Pancreas (tissue), 10 donors: ENCODE results near the gene INAFM2. TPM values are rescaled to one million over a fixed set of nuclear protein-coding genes. Genes with fewer than 3 reads are reported as not detected.

Experiments used
- ATAC-seq, 4 donors: fragments of 200-7000 bp; cut with Tn5 transposase; one replicate each; pipeline versions ENCODE4 v1.8.0 to v1.9.1; 2020; ENCODE audit warnings: mild to moderate bottlenecking in 4 of 4, moderate library complexity in 4 of 4
- DNase-seq, 6 donors: peaks; one replicate each; pipeline ENCODE4 v3.0.0-alpha.2; 2020
- FAIRE-seq: peaks from 2 replicates; lab custom pipeline; 2012; peaks lifted over from hg19 to GRCh38; lab: Jason Lieb, UNC
- H3K27ac ChIP-seq, 4 donors: fragments of 200-600 bp; sonication (generic); 1 replicate in 3 of 4; 2 replicates in 1 of 4; pipeline versions ENCODE4 v1.5.0 to v1.8.0; 2020
- H3K27me3 ChIP-seq, 4 donors: fragments of 200-600 bp; one replicate each; pipeline ENCODE4 v1.8.0; 2021
- H3K36me3 ChIP-seq, 3 donors: fragments of 200-600 bp; sonication (generic) in 1 of 3; one replicate each; pipeline versions ENCODE4 v1.5.0 to v1.8.0; 2020 to 2021
- H3K4me1 ChIP-seq, 3 donors: fragments of 200-600 bp; one replicate each; pipeline ENCODE4 v1.8.0; 2021
- H3K4me3 ChIP-seq, 4 donors: fragments of 200-600 bp; sonication (generic) in 2 of 4; one replicate each; pipeline versions ENCODE4 v1.5.0 to v1.8.0; 2020 to 2021
- H3K9me3 ChIP-seq, 4 donors: fragments of 200-600 bp; one replicate each; pipeline ENCODE4 v1.8.0; 2021
- CTCF ChIP-seq, 4 donors: fragments of 200-600 bp; sonication (generic) in 3 of 4; IDR thresholded peaks; one replicate each; pipeline versions ENCODE4 v1.5.0 to v1.8.0; 2021; ENCODE audit warnings: antibody characterized with exemption in 4 of 4
- WGBS, 2 donors: extraction: QIAGEN DNeasy Blood & Tissue Kit; methylation state at CpG; one replicate each; pipeline ENCODE4 v1.1.7; 2013; 5-methylcytosine and 5-hydroxymethylcytosine counted together
- intact Hi-C, 3 donors: fragments of 100-400 bp; cut with DNase I; formaldehyde crosslinking; loops; one replicate each; pipeline versions ENCODE4 v1.11.1 to v1.14.2; 2022
- polyA plus RNA-seq, 2 donors: library from polyadenylated mRNA; stranded (reverse); fragments of 200-250 nt; gene quantifications; one replicate each; pipeline ENCODE4 v1.2.3, GENCODE V29; 2013
- total RNA-seq, 6 donors: library from RNA; stranded (reverse); fragmentation: NEBNext Ultra II Directional in 4 of 6; extraction: Animal tissue kit (Norgen Biotek cat#: 25700) in 4 of 6; gene quantifications; one replicate each; pipeline versions ENCODE4 v1.2.1 to v1.2.4, GENCODE V29; 2021 to 2023
- donor health status: healthy with polysubstance abuse.
- donor health status: DM: no; HTN: no; CAD: no; lungs with moderate emphysema.
- donor health status: DM: no; HTN: no; CAD: no.
- donor health status: control.
- donor health status: control.
- donor health status: Bipolar disorder and iron deficiency.
- donor health status: DM: yes; HTN: yes; CAD: no.
- donor health status: DM: no; HTN: no; CAD: no.
- donor health status: DM: no; HTN: no; CAD: no.
- donor health status: DM: yes; HTN: yes; CAD: no.

Gene INAFM2
- total and polyA plus RNA-seq, 8 donors: 6.5 to 16.4 (median 11.3) TPM

GRCh38 chr15:40327457-40327856 lies 4.0 kb downstream of the INAFM2 start:
- 75 to 76% methylated on average over 6 of the region's 6 CpGs for WGBS, 2 donors
- DNase-seq (no peak), ATAC-seq (no peak), FAIRE-seq (no peak)
- intact Hi-C loops: no loop called here
- no peak overlapping the region for H3K4me3 ChIP-seq
- peaks cover 9 to 14% (median 12%) of the 10 kb centered on the region in 3 donors for H3K4me1 ChIP-seq
- H3K9me3 ChIP-seq: no peaks in the 10 kb centered on the region
- H3K27ac ChIP-seq: no peak overlapping the region
- TF ChIP-seq CTCF (IDR thresholded peaks at IDR 0.05): no peak
- no peaks in the 10 kb centered on the region for H3K27me3 ChIP-seq
- no peaks in the 10 kb centered on the region for H3K36me3 ChIP-seq

DNA sequence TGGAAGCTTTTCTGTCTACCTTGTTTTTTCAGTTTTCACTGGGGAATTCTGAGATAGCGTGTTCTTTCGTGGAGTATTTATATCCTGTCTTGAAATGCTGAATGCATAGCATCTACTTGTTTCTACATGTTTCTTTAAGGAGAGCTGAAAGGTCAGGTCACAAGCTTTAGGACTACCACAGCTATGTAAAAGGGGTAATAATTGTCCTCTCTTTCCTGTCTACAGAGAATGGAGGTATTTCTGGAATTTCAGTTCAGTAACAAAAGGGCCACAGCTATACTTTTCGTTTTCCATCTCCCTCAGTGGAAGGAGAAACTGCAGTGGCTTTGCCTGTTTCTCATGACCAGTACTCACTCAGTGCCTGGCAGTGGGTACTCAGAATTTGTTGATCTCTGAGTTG lies 4.7 kb downstream of the INAFM2 start:
- no peaks in the 10 kb centered on the region for H3K9me3 ChIP-seq
- intact Hi-C loops: no loop called here
- TF ChIP-seq CTCF (IDR thresholded peaks at IDR 0.05): no peak
- H3K4me3 ChIP-seq: no peak overlapping the region
- FAIRE-seq: no peak
- no peak for DNase-seq
- H3K27ac ChIP-seq: peak overlapping the region in 1 of 4 donors; percentile 3
- no peaks in the 10 kb centered on the region for H3K36me3 ChIP-seq
- H3K4me1 ChIP-seq: peaks cover 9 to 14% (median 9%) of the 10 kb centered on the region in 3 donors
- no peak for ATAC-seq
- 70 to 83% methylated on average over 3 of the region's 3 CpGs for WGBS, 2 donors
- H3K27me3 ChIP-seq: no peaks in the 10 kb centered on the region

- TF ChIP-seq CTCF (IDR thresholded peaks at IDR 0.05): no peak
- FAIRE-seq (no peak), ATAC-seq (no peak), DNase-seq (no peak)
- no peaks in the 10 kb centered on the region for H3K27me3 ChIP-seq
- peak overlapping the region in 1 of 4 donors; percentile 3 for H3K27ac ChIP-seq
- H3K36me3 ChIP-seq: no peaks in the 10 kb centered on the region
- H3K9me3 ChIP-seq: no peaks in the 10 kb centered on the region
- peaks cover 9 to 15% (median 9%) of the 10 kb centered on the region in 3 donors for H3K4me1 ChIP-seq
- intact Hi-C loops: no loop called here
- 81% methylated on average over 5 of the region's 5 CpGs for WGBS, 2 donors
- no peak overlapping the region for H3K4me3 ChIP-seq
Observed at GRCh38 chr15:40328751-40329150, 5.3 kb downstream of the INAFM2 start.

DNA sequence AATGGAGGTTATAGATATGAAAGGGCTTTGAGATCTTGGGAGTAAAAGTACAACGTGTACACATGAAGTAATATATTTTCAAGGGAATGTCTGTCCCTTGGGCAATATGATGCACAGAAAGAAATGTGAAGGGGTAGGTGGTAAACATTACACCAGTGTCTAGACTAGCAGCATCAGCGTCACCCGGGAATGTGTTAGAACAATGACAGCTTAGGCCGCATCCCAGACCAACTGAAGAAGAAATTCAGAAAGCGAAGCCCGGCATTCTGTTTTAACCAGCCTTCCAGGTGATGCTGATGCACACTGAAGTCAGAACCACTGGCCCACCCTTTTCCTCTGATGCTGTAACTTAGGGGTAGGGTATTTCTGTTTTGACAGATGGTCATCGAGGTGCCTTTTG lies 6.3 kb downstream of the INAFM2 start:
- H3K9me3 ChIP-seq: no peaks in the 10 kb centered on the region
- 79 to 80% methylated on average over 7 of the region's 7 CpGs for WGBS, 2 donors
- H3K27me3 ChIP-seq: no peaks in the 10 kb centered on the region
- intact Hi-C loops: no loop called here
- ATAC-seq: no peak
- no peaks in the 10 kb centered on the region for H3K36me3 ChIP-seq
- TF ChIP-seq CTCF (IDR thresholded peaks at IDR 0.05): no peak
- no peak for DNase-seq
- no peak for FAIRE-seq
- H3K4me3 ChIP-seq: no peak overlapping the region
- peaks cover 6 to 21% (median 7%) of the 10 kb centered on the region in 3 donors for H3K4me1 ChIP-seq
- peak overlapping the region in 2 of 4 donors; percentile 28 to 41 for H3K27ac ChIP-seq

DNA sequence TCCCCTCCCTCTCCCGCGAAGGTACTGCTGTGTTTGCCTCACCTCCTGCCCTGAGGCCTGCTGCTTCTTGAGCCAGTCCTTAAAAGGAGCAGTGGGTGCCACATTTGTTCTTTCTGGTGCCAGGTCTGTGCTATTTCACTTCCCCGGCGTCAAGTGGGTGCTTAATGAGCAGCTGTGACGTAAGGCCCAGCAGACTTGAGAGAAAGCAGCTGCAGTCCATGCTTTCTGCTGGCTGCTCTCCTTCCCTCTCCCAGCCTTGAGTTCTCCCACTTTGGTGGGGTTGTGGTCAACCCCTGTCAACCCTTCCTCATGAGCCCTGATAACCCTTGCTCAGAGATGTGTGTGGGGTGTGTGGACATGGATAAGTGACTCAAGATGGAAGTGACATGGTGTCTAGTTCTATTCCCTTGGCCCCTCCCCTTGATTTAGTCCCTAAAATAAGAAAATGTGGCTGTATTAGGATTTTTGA lies 6.9 kb downstream of the INAFM2 start:
- peaks cover under 1 to 20% (median under 1%) of the 10 kb centered on the region in 3 donors for H3K4me1 ChIP-seq
- intact Hi-C loops: no loop called here
- ATAC-seq (peak in 2 of 4 donors; percentile 9 to 24), FAIRE-seq (no peak), DNase-seq (peak in 1 of 6 donors; percentile 37)
- no peaks in the 10 kb centered on the region for H3K36me3 ChIP-seq
- H3K4me3 ChIP-seq: no peak overlapping the region
- H3K27ac ChIP-seq: peak overlapping the region in 2 of 4 donors; percentile 28 to 41
- 73 to 80% methylated on average over 5 of the region's 5 CpGs for WGBS, 2 donors
- no peak for TF ChIP-seq CTCF (IDR thresholded peaks at IDR 0.05)
- H3K27me3 ChIP-seq: no peaks in the 10 kb centered on the region
- no peaks in the 10 kb centered on the region for H3K9me3 ChIP-seq
